HL-60 (cell line): ENCODE results near the gene NSMCE4A.

Source experiments
- DNase-seq, 2 experiments: peaks; one replicate each; pipeline ENCODE4 v3.0.0-alpha.2; 2010 to 2020; ENCODE audit warnings: low read depth in 1 of 2, low spot score in 1 of 2
- H3K27ac ChIP-seq: fragments of 250-450 bp; sonication (Bioruptor Pico); replicated peaks from 2 replicates; pipeline ENCODE4 v1.5.1; 2020; ENCODE audit warnings: mild to moderate bottlenecking, moderate library complexity
- H3K27me3 ChIP-seq: fragments of 250-450 bp; sonication (Bioruptor Pico); 2 replicates; pipeline ENCODE4 v1.5.1; 2021; ENCODE audit warnings: mild to moderate bottlenecking, moderate library complexity; ENCODE audit not compliant: insufficient read depth, poor library complexity, severe bottlenecking
- H3K4me3 ChIP-seq: replicated peaks from 2 replicates; pipeline ENCODE4 v1.5.1; 2011; ENCODE audit warnings: mild to moderate bottlenecking, control low read depth, low read length; ENCODE audit not compliant: insufficient read depth
- CTCF ChIP-seq: IDR thresholded peaks from one replicate; pipeline ENCODE4 v1.5.1; 2011; ENCODE audit warnings: low read length, control low read depth, inconsistent platforms; ENCODE audit not compliant: insufficient read depth
- GABPA ChIP-seq: IDR thresholded peaks from 2 replicates; pipeline ENCODE4 v1.6.1; 2012; ENCODE audit warnings: low read depth
- POLR2AphosphoS5 ChIP-seq: IDR thresholded peaks from 2 replicates; pipeline ENCODE4 v1.6.1; 2012; ENCODE audit warnings: low read depth
- REST ChIP-seq: IDR thresholded peaks from 2 replicates; pipeline ENCODE4 v1.6.1; 2012; ENCODE audit warnings: low read depth; ENCODE audit not compliant: insufficient replicate concordance
- SPI1 ChIP-seq: IDR thresholded peaks from 2 replicates; pipeline ENCODE4 v1.6.1; 2012; ENCODE audit warnings: low read depth, mild to moderate bottlenecking, borderline replicate concordance

NSMCE4A gene

GRCh38 chr10:121965996-121966395 lies 9.0 kb downstream of the NSMCE4A start:
- TF ChIP-seq GABPA (no peak), SPI1 (no peak), REST (no peak), CTCF (no peak), POLR2AphosphoS5 (no peak)
- DNase-seq, result no peak
- no peaks in the 10 kb centered on the region for H3K27me3 ChIP-seq
- no peak overlapping the region for H3K4me3 ChIP-seq
- no peak overlapping the region for H3K27ac ChIP-seq

DNA sequence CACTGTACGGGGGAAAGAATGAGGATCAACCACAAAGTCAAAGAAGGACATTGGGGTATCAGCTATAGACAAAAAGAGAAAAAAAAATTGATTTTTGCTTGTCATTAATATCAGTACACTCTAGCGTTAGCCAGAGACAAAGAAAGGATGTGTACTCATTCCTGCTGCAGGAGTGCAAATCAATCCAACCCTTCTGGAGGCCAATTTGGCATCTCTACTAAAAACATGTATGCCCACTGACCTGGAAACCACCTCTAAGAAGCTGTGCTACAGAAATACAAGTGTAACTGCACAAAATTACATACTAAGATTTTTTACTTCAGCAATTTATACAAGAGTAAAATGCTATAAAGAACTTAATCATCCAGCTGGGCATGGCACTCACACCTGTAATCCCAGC lies 13.6 kb downstream of the NSMCE4A start:
- no peak for DNase-seq
- TF ChIP-seq REST (no peak), POLR2AphosphoS5 (no peak), SPI1 (no peak), GABPA (no peak), CTCF (no peak)
- Histone ChIP-seq H3K27ac (no peak overlapping the region), H3K27me3 (no peaks in the 10 kb centered on the region), H3K4me3 (no peak overlapping the region)

DNA sequence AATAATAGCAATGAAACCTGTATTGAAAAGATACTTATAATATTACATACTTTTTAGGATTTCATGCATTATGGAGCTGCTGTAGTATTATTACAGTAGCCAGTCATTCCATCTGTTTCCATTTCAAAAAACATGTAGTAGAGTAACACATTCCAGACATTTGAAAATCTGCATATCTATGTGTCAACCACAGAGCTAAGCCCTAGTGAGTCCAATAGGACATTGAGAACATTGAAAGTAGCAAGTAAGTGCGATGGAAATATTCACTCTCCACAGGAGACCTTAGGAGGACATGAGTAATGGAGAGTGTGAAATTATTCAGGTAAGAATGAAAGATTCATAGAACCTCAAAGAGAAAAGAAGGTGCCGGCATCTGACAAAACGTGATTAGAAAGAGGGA lies 15.3 kb downstream of the NSMCE4A start:
- Histone ChIP-seq H3K4me3 (no peak overlapping the region), H3K27me3 (no peaks in the 10 kb centered on the region), H3K27ac (no peak overlapping the region)
- no peak for DNase-seq
- TF ChIP-seq REST (no peak), POLR2AphosphoS5 (no peak), SPI1 (no peak), CTCF (no peak), GABPA (no peak)
